Right lobe of liver (tissue), 6 donors: ENCODE results near the gene CCNG2. TPM values are rescaled to one million over a fixed set of nuclear protein-coding genes. Genes with fewer than 3 reads are reported as not detected.

Experiments used
- ATAC-seq, 4 donors: fragments of 200-7000 bp; cut with Tn5 transposase; one replicate each; pipeline ENCODE4 v1.9.1; 2020; ENCODE audit warnings: mild to moderate bottlenecking in 4 of 4, moderate library complexity in 4 of 4
- DNase-seq, 3 donors: peaks; one replicate each; pipeline ENCODE4 v3.0.0-alpha.2; 2020
- H3K27ac ChIP-seq, 3 donors: fragments of 200-600 bp; one replicate each; pipeline ENCODE4 v1.8.0; 2022
- H3K27me3 ChIP-seq, 2 donors: fragments of 200-600 bp; one replicate each; pipeline ENCODE4 v1.8.0; 2022
- H3K36me3 ChIP-seq, 4 donors: fragments of 200-600 bp; sonication (generic) in 1 of 4; one replicate each; pipeline versions ENCODE4 v1.5.1 to v1.8.0; 2017 to 2022; ENCODE audit warnings: control low read depth in 1 of 4
- H3K4me1 ChIP-seq, 4 donors: fragments of 200-600 bp; sonication (generic) in 1 of 4; one replicate each; pipeline versions ENCODE4 v1.5.1 to v1.8.0; 2017 to 2022; ENCODE audit warnings: control low read depth in 1 of 4
- H3K4me3 ChIP-seq, 3 donors: fragments of 200-600 bp; one replicate each; pipeline ENCODE4 v1.8.0; 2022
- H3K9me3 ChIP-seq, 4 donors: fragments of 200-600 bp; sonication (generic) in 1 of 4; one replicate each; pipeline versions ENCODE4 v1.5.1 to v1.8.0; 2017 to 2022; ENCODE audit warnings: control low read depth in 1 of 4
- POLR2A ChIP-seq: fragments of 450-650 bp; IDR thresholded peaks from one replicate; pipeline ENCODE4 v1.6.1; 2017; ENCODE audit warnings: antibody characterized with exemption, mild to moderate bottlenecking
- WGBS: methylation state at CpG from one replicate; pipeline ENCODE4 v1.1.6; 2018; ENCODE audit warnings: low coverage, low lambda C conversion rate; ENCODE audit not compliant: insufficient coverage; ENCODE audit errors: missing lambda C conversion rate; 5-methylcytosine and 5-hydroxymethylcytosine counted together
- intact Hi-C, 2 donors: fragments of 100-400 bp; cut with DNase I; formaldehyde crosslinking; loops; one replicate each; pipeline versions ENCODE4 v1.11.2 to v1.14.1; 2022
- total RNA-seq, 6 experiments: library from RNA; depleted of rRNA in 2 of 6; stranded (reverse); fragments of >200 nt in 2 of 6; fragmentation: NEBNext Ultra II Directional in 3 of 6; extraction: Animal tissue kit (Norgen Biotek cat#: 25700) in 3 of 6; gene quantifications; one replicate each; pipeline versions ENCODE4 v1.1.0 to v1.2.4, GENCODE V29; 2016 to 2023
- TF ChIP-seq, protein P1 (sequence below), 4 donors: fragments of 200-600 bp in 3 of 4; fragments of 450-650 bp in 1 of 4; IDR thresholded peaks; one replicate each; pipeline versions ENCODE4 v1.5.1 to v1.8.0; 2016 to 2022; ENCODE audit warnings: antibody characterized with exemption in 4 of 4, mild to moderate bottlenecking in 2 of 4
- donor health status: DM: no; HTN: yes; CAD: no.
- donor health status: DM: no; HTN: no; CAD: no.
- donor health status: DM: no; HTN: no; CAD: no.
- donor health status: DM: no; HTN: yes; CAD: no.
- donor health status: DM: no; HTN: yes; CAD: no.

CCNG2 gene
- total RNA-seq, 6 experiments from 2014 or later = 3.3 to 15.6 (median 6.1) TPM

- TF ChIP-seq POLR2A = no peak
- TF ChIP-seq, protein P1, sequence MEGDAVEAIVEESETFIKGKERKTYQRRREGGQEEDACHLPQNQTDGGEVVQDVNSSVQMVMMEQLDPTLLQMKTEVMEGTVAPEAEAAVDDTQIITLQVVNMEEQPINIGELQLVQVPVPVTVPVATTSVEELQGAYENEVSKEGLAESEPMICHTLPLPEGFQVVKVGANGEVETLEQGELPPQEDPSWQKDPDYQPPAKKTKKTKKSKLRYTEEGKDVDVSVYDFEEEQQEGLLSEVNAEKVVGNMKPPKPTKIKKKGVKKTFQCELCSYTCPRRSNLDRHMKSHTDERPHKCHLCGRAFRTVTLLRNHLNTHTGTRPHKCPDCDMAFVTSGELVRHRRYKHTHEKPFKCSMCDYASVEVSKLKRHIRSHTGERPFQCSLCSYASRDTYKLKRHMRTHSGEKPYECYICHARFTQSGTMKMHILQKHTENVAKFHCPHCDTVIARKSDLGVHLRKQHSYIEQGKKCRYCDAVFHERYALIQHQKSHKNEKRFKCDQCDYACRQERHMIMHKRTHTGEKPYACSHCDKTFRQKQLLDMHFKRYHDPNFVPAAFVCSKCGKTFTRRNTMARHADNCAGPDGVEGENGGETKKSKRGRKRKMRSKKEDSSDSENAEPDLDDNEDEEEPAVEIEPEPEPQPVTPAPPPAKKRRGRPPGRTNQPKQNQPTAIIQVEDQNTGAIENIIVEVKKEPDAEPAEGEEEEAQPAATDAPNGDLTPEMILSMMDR (IDR thresholded peaks at IDR 0.05) = no peak
- no peak for DNase-seq
- whole genome bisulfite sequencing = 58% methylated on average over 3 of the region's 3 CpGs
- intact Hi-C loops = no loop called here
- Histone ChIP-seq H3K4me3 (no peak overlapping the region), H3K27me3 (no peaks in the 10 kb centered on the region), H3K36me3 (peaks cover 0 to 29% (median 2%) of the 10 kb centered on the region in 4 donors), H3K9me3 (no peaks in the 10 kb centered on the region), H3K27ac (no peak overlapping the region), H3K4me1 (no peaks in the 10 kb centered on the region)
- ATAC-seq = no peak
Measured at GRCh38 chr4:77169481-77169880, 12.5 kb downstream of the CCNG2 start.

DNA sequence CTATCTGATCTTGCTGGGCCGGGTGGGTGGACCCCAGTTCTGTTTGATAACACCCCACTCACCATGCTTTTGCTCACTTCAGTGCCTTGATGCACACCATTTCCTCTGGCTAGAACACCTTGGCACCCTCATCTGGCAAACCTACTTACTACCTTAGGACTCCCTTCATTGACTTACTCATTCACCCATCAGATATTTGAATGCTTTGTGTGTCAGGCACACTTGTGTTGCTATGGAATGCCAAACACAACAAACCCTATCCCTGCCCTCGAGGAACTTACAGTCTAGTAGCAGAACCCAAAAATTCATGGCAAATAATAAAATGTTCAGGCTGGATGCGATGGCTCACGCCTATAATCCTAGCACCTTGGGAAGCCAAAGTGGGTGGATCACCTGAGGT is 13.9 kb downstream of the CCNG2 start:
- intact Hi-C loops = no loop called here
- H3K4me1 ChIP-seq = no peaks in the 10 kb centered on the region
- no peak overlapping the region for H3K4me3 ChIP-seq
- no peaks in the 10 kb centered on the region for H3K9me3 ChIP-seq
- ATAC-seq (no peak), DNase-seq (no peak)
- H3K36me3 ChIP-seq = peaks cover 0 to 14% (median under 1%) of the 10 kb centered on the region in 4 donors
- WGBS = 100% methylated on average over 4 of the region's 4 CpGs
- TF ChIP-seq, protein P1 (IDR thresholded peaks at IDR 0.05) = no peak
- no peak for TF ChIP-seq POLR2A
- no peaks in the 10 kb centered on the region for H3K27me3 ChIP-seq
- no peak overlapping the region for H3K27ac ChIP-seq

GRCh38 chr4:77172336-77172735 is 15.3 kb downstream of the CCNG2 start:
- H3K9me3 ChIP-seq = no peaks in the 10 kb centered on the region
- ATAC-seq (no peak), DNase-seq (no peak)
- 55% methylated on average over 3 of the region's 3 CpGs for WGBS
- no peaks in the 10 kb centered on the region for H3K27me3 ChIP-seq
- TF ChIP-seq, protein P1 (IDR thresholded peaks at IDR 0.05) = no peak
- TF ChIP-seq POLR2A = no peak
- H3K27ac ChIP-seq = no peak overlapping the region
- intact Hi-C loops = no loop called here
- no peaks in the 10 kb centered on the region for H3K4me1 ChIP-seq
- peaks cover 0 to under 1% (median 0%) of the 10 kb centered on the region in 4 donors for H3K36me3 ChIP-seq
- H3K4me3 ChIP-seq = no peak overlapping the region

GRCh38 chr4:77174426-77174825 is 17.4 kb downstream of the CCNG2 start:
- Histone ChIP-seq H3K4me3 (no peak overlapping the region), H3K27ac (no peak overlapping the region), H3K36me3 (no peaks in the 10 kb centered on the region), H3K9me3 (no peaks in the 10 kb centered on the region), H3K27me3 (no peaks in the 10 kb centered on the region), H3K4me1 (no peaks in the 10 kb centered on the region)
- intact Hi-C loops = no loop called here
- DNase-seq (no peak), ATAC-seq (no peak)
- 20% methylated on average over 1 of the region's 3 CpGs for WGBS
- TF ChIP-seq POLR2A = no peak
- TF ChIP-seq, protein P1 (IDR thresholded peaks at IDR 0.05) = no peak

DNA sequence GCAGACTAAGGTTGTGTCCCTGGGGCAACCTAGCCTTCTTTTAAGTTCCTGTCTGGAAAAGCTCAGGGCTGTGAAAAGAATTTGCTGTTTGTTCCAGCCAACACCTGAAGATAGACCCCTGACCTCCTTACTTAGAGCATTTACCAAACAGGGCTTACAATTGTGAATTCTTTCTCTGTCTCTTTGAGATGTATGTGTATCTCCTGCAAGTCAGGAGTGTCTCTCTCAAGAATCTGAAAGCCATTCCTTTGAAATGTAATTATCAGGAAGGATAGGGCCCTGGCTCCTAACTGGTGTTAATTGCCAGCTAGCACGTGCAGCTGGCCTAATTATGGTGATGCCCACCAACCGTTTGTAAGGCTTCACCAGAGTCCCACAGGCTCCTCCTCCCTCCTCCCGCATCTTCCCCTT is 18.2 kb downstream of the CCNG2 start:
- 71% methylated on average over 3 of the region's 3 CpGs for WGBS
- H3K4me1 ChIP-seq = no peaks in the 10 kb centered on the region
- intact Hi-C loops = no loop called here
- H3K27me3 ChIP-seq = no peaks in the 10 kb centered on the region
- no peak for TF ChIP-seq POLR2A
- TF ChIP-seq, protein P1 (IDR thresholded peaks at IDR 0.05) = no peak
- no peak overlapping the region for H3K4me3 ChIP-seq
- no peak for ATAC-seq
- no peak overlapping the region for H3K27ac ChIP-seq
- H3K9me3 ChIP-seq = no peaks in the 10 kb centered on the region
- DNase-seq = no peak
- H3K36me3 ChIP-seq = no peaks in the 10 kb centered on the region
